Uterus (tissue), 4 donors: Measurements from ENCODE around the gene TRAPPC2B. TPM values are rescaled to one million over a fixed set of nuclear protein-coding genes. Genes with fewer than 3 reads are reported as not detected.
"Not testable (repeated sequence)": the region's sequence is repeated elsewhere in the genome, so short reads cannot be mapped to it uniquely, and the experiment has no call there.

Source experiments
- DNase-seq, 2 donors: peaks; one replicate each; pipeline ENCODE4 v3.0.0-alpha.2; 2019 to 2020
- H3K27ac ChIP-seq, 2 donors: fragments of 200-600 bp; sonication (generic); 1 replicate in 1 of 2; 2 replicates in 1 of 2; pipeline ENCODE4 v1.5.1; 2016 to 2018
- H3K27me3 ChIP-seq, 2 donors: fragments of 200-600 bp; sonication (generic); one replicate each; pipeline ENCODE4 v1.5.1; 2018 to 2019; ENCODE audit warnings: control low read depth in 1 of 2
- H3K36me3 ChIP-seq, 2 donors: fragments of 200-600 bp; sonication (generic); one replicate each; pipeline ENCODE4 v1.5.1; 2019; ENCODE audit warnings: control low read depth in 1 of 2
- H3K4me1 ChIP-seq, 2 donors: fragments of 200-600 bp; sonication (generic); one replicate each; pipeline ENCODE4 v1.5.1; 2018 to 2019; ENCODE audit warnings: control low read depth in 1 of 2
- H3K4me3 ChIP-seq, 2 donors: fragments of 200-600 bp; sonication (generic); 1 replicate in 1 of 2; 2 replicates in 1 of 2; pipeline ENCODE4 v1.5.1; 2018 to 2019; ENCODE audit warnings: mild to moderate bottlenecking in 1 of 2
- H3K9me3 ChIP-seq, 2 donors: fragments of 200-600 bp; sonication (generic); one replicate each; pipeline ENCODE4 v1.5.1; 2019; ENCODE audit warnings: control low read depth in 1 of 2
- CTCF ChIP-seq, 4 experiments: fragments of 200-600 bp in 2 of 4; fragments of 450-650 bp in 2 of 4; sonication (generic) in 2 of 4; IDR thresholded peaks; one replicate each; pipeline ENCODE4 v1.5.1; 2016 to 2019; ENCODE audit warnings: antibody characterized with exemption in 4 of 4, mild to moderate bottlenecking in 2 of 4, moderate library complexity in 1 of 4
- POLR2A ChIP-seq, 2 donors: fragments of 450-650 bp; IDR thresholded peaks; one replicate each; pipeline ENCODE4 v1.6.1; 2016; ENCODE audit warnings: antibody characterized with exemption in 2 of 2, mild to moderate bottlenecking in 1 of 2, moderate library complexity in 1 of 2
- intact Hi-C: fragments of 100-400 bp; cut with DNase I; formaldehyde crosslinking; loops from one replicate; pipeline ENCODE4 v1.15.1; 2023; ENCODE audit warnings: low total_unique reads
- total RNA-seq, 4 donors: library from RNA; depleted of rRNA in 3 of 4; stranded (reverse); fragments of >200 nt in 3 of 4; gene quantifications; one replicate each; pipeline versions ENCODE4 v1.1.0 to v1.2.4, GENCODE V29; 2014 to 2023
- donor health status: DM: yes; HTN: yes; CAD: no.

Gene TRAPPC2B
- total RNA-seq, 4 donors from 2014 or later = 2.0 to 21.0 (median 10.6) TPM; not detected in 1

GRCh38 chr19:57366776-57367175 lies 3.4 kb downstream of the TRAPPC2B start:
- H3K27me3 ChIP-seq = no peaks in the 10 kb centered on the region
- H3K4me1 ChIP-seq = no peaks in the 10 kb centered on the region
- peaks cover 0 to 13% of the 10 kb centered on the region in 2 donors for H3K9me3 ChIP-seq
- no peak overlapping the region for H3K4me3 ChIP-seq
- intact Hi-C loops = no loop called here
- no peak for DNase-seq
- TF ChIP-seq CTCF (IDR thresholded peaks at IDR 0.05) (no peak), POLR2A (IDR thresholded peaks at IDR 0.05) (no peak)
- no peak overlapping the region for H3K27ac ChIP-seq
- H3K36me3 ChIP-seq = no peaks in the 10 kb centered on the region

GRCh38 chr19:57374179-57374578 lies 10.8 kb downstream of the TRAPPC2B start:
- no peak overlapping the region for H3K27ac ChIP-seq
- H3K9me3 ChIP-seq = peaks cover 0 to 4% of the 10 kb centered on the region in 2 donors
- no peaks in the 10 kb centered on the region for H3K36me3 ChIP-seq
- no peaks in the 10 kb centered on the region for H3K27me3 ChIP-seq
- intact Hi-C loops = no loop called here
- TF ChIP-seq POLR2A (IDR thresholded peaks at IDR 0.05) (no peak), CTCF (IDR thresholded peaks at IDR 0.05) (no peak)
- no peak for DNase-seq
- H3K4me3 ChIP-seq = no peak overlapping the region
- H3K4me1 ChIP-seq = no peaks in the 10 kb centered on the region

GRCh38 chr19:57374647-57375046 lies 11.3 kb downstream of the TRAPPC2B start:
- H3K27ac ChIP-seq, H3K9me3 ChIP-seq, intact Hi-C loops, DNase-seq, H3K36me3 ChIP-seq, H3K4me1 ChIP-seq, H3K27me3 ChIP-seq, H3K4me3 ChIP-seq: not testable (repeated sequence)

- H3K9me3 ChIP-seq = peaks cover 0 to 11% of the 10 kb centered on the region in 2 donors
- H3K36me3 ChIP-seq = no peaks in the 10 kb centered on the region
- H3K27me3 ChIP-seq = no peaks in the 10 kb centered on the region
- no peak overlapping the region for H3K4me3 ChIP-seq
- no peak for DNase-seq
- intact Hi-C loops = no loop called here
- no peak overlapping the region for H3K27ac ChIP-seq
- no peaks in the 10 kb centered on the region for H3K4me1 ChIP-seq
- TF ChIP-seq CTCF (IDR thresholded peaks at IDR 0.05) (no peak), POLR2A (IDR thresholded peaks at IDR 0.05) (no peak)
Observed at GRCh38 chr19:57376151-57376550, 12.8 kb downstream of the TRAPPC2B start.

- intact Hi-C loops = no loop called here
- no peaks in the 10 kb centered on the region for H3K36me3 ChIP-seq
- TF ChIP-seq POLR2A (IDR thresholded peaks at IDR 0.05) (no peak), CTCF (IDR thresholded peaks at IDR 0.05) (no peak)
Observed at GRCh38 chr19:57377498-57378146, 14.3 kb downstream of the TRAPPC2B start.

More at GRCh38 chr19:57377498-57378146, 14.3 kb downstream of the TRAPPC2B start:
- no peak for DNase-seq
- Histone ChIP-seq H3K9me3 (peaks cover 0 to 11% of the 10 kb centered on the region in 2 donors), H3K27ac (no peak overlapping the region), H3K27me3 (no peaks in the 10 kb centered on the region), H3K4me1 (no peaks in the 10 kb centered on the region), H3K4me3 (no peak overlapping the region)
